Kidney (tissue), 14 donors: ENCODE results near the gene DZIP1. TPM values are rescaled to one million over a fixed set of nuclear protein-coding genes. Genes with fewer than 3 reads are reported as not detected.
A peak's percentile ranks its signal among the peaks of the same experiment; 100 is the strongest.

Source experiments
- DNase-seq, 5 donors: peaks; one replicate each; pipeline ENCODE4 v3.0.0-alpha.2; 2013 to 2020
- FAIRE-seq: peaks from 2 replicates; lab custom pipeline; 2012; peaks lifted over from hg19 to GRCh38; lab: Jason Lieb, UNC
- H3K27ac ChIP-seq, 2 donors: one replicate each; pipeline ENCODE4 v1.7.0; 2013; ENCODE audit warnings: low read depth in 2 of 2, low read length in 2 of 2, inconsistent platforms in 1 of 2
- H3K27me3 ChIP-seq: one replicate; pipeline ENCODE4 v1.7.1; 2013; ENCODE audit warnings: low read length, inconsistent platforms; ENCODE audit not compliant: control insufficient read depth, insufficient read depth
- H3K36me3 ChIP-seq, 3 donors: one replicate each; pipeline versions ENCODE4 v1.7.0 to v1.7.1; 2013; ENCODE audit warnings: low read length in 3 of 3, control low read depth in 1 of 3, inconsistent platforms in 1 of 3; ENCODE audit not compliant: insufficient read depth in 3 of 3, control insufficient read depth in 2 of 3
- H3K4me1 ChIP-seq, 3 donors: one replicate each; pipeline versions ENCODE4 v1.7.0 to v1.7.1; 2013; ENCODE audit warnings: low read length in 3 of 3, inconsistent platforms in 1 of 3, low read depth in 1 of 3; ENCODE audit not compliant: control insufficient read depth in 2 of 3, insufficient read depth in 2 of 3
- H3K4me3 ChIP-seq, 3 donors: one replicate each; pipeline versions ENCODE4 v1.7.0 to v1.8.1; 2013; ENCODE audit warnings: low read length in 3 of 3, control low read depth in 1 of 3, inconsistent platforms in 1 of 3
- H3K9ac ChIP-seq, 3 donors: one replicate each; pipeline versions ENCODE4 v1.7.0 to v1.7.1; 2013; ENCODE audit warnings: low read length in 3 of 3, control low read depth in 1 of 3, inconsistent platforms in 1 of 3
- H3K9me3 ChIP-seq, 3 donors: one replicate each; pipeline versions ENCODE4 v1.7.0 to v1.7.1; 2013; ENCODE audit warnings: low read length in 3 of 3, control low read depth in 1 of 3, inconsistent platforms in 1 of 3; ENCODE audit not compliant: control insufficient read depth in 2 of 3, insufficient read depth in 1 of 3
- CTCF ChIP-seq: IDR thresholded peaks from 3 replicates; pipeline ENCODE4 v1.5.1; 2012; ENCODE audit warnings: mild to moderate bottlenecking, moderate library complexity, borderline replicate concordance; ENCODE audit not compliant: insufficient read depth; ENCODE audit errors: extremely low read depth
- intact Hi-C: fragments of 100-400 bp; cut with DNase I; formaldehyde crosslinking; loops from one replicate; pipeline ENCODE4 v1.11.1; 2022
- polyA plus RNA-seq: library from polyadenylated mRNA; stranded (reverse); fragments of 350-450 nt; fragmentation: Illumina TruSeq; extraction: RNeasy Lipid Tissue Mini Kit (QIAGEN cat#74804); gene quantifications from one replicate; pipeline ENCODE4 v1.2.3, GENCODE V29; 2014; ENCODE audit warnings: low read depth, low replicate concordance; ENCODE audit not compliant: insufficient read depth
- total RNA-seq: library from RNA; stranded (reverse); fragmentation: NEBNext Ultra II Directional; extraction: Animal tissue kit (Norgen Biotek cat#: 25700); gene quantifications from one replicate; pipeline ENCODE4 v1.2.1, GENCODE V29; 2021
- donor health status: control.
- donor health status: control.
- donor health status: control.
- donor health status: control.
- donor health status: control.
- donor health status: DM: yes; HTN: yes; CAD: no.
- donor health status: Normal renal cell carcinoma (clear cell type).

Gene DZIP1
- total and polyA plus RNA-seq, 2 donors from 2014 or later, result 26.7 to 41.4 TPM

- intact Hi-C loops, result no loop called here
- Histone ChIP-seq H3K36me3 (peaks cover 0 to 21% (median 11%) of the 10 kb centered on the region in 3 donors), H3K9ac (peak overlapping the region in 1 of 3 donors; percentile 24), H3K9me3 (no peaks in the 10 kb centered on the region), H3K27ac (peak overlapping the region; percentile 32 to 55), H3K27me3 (no peaks in the 10 kb centered on the region), H3K4me3 (no peak overlapping the region), H3K4me1 (peaks cover 0 to 12% (median 2%) of the 10 kb centered on the region in 3 donors)
- DNase-seq, result no peak
- FAIRE-seq, result no peak
- no peak for TF ChIP-seq CTCF
Observed at GRCh38 chr13:95620030-95620824, 24.3 kb downstream of the DZIP1 start.

GRCh38 chr13:95615539-95615938 lies 29.0 kb downstream of the DZIP1 start:
- intact Hi-C loops, result no loop called here
- no peak for DNase-seq
- peaks cover 5 to 26% (median 9%) of the 10 kb centered on the region in 3 donors for H3K36me3 ChIP-seq
- TF ChIP-seq CTCF, result no peak
- H3K27ac ChIP-seq, result no peak overlapping the region
- H3K4me1 ChIP-seq, result peaks cover 0 to 4% (median 0%) of the 10 kb centered on the region in 3 donors
- no peaks in the 10 kb centered on the region for H3K27me3 ChIP-seq
- H3K9ac ChIP-seq, result no peak overlapping the region
- no peak overlapping the region for H3K4me3 ChIP-seq
- H3K9me3 ChIP-seq, result no peaks in the 10 kb centered on the region
- no peak for FAIRE-seq

- H3K4me3 ChIP-seq, result no peak overlapping the region
- H3K4me1 ChIP-seq, result no peaks in the 10 kb centered on the region
- no peak for TF ChIP-seq CTCF
- intact Hi-C loops, result no loop called here
- peaks cover 5 to 20% (median 5%) of the 10 kb centered on the region in 3 donors for H3K36me3 ChIP-seq
- H3K9me3 ChIP-seq, result no peaks in the 10 kb centered on the region
- FAIRE-seq, result no peak
- no peak overlapping the region for H3K9ac ChIP-seq
- no peaks in the 10 kb centered on the region for H3K27me3 ChIP-seq
- no peak for DNase-seq
- H3K27ac ChIP-seq, result no peak overlapping the region
Observed at GRCh38 chr13:95614641-95615245, 29.8 kb downstream of the DZIP1 start.
